D341Med (cell line): ENCODE measurements around the gene CCDC169.
"Not testable (repeated sequence)": the region's sequence is repeated elsewhere in the genome, so short reads cannot be mapped to it uniquely, and the experiment has no call there.

Source experiments
- DNase-seq: peaks from one replicate; pipeline ENCODE4 v3.0.0; 2012; ENCODE audit warnings: low spot score

The CCDC169 gene

GRCh38 chr13:36297366-36298338, at the start of gene CCDC169:
CCDC169 (minus strand) TSS chr13:36297814; CDS start chr13:36297719, 95 bp downstream.
- peak; percentile 82 for DNase-seq

- DNase-seq, result peak; percentile 91
Measured at GRCh38 chr13:36346222-36347083, 48.8 kb upstream of the CCDC169 start, which contains the start of gene SPART. SPART (minus strand) TSS chr13:36346394; CDS start chr13:36335830, 10,564 bp downstream.

- peak; percentile 54 for DNase-seq
Measured at GRCh38 chr13:36345438-36346221, 48.0 kb upstream of the CCDC169 start.

GRCh38 chr13:36344886-36345437, 47.3 kb upstream of the CCDC169 start:
- no peak for DNase-seq

- DNase-seq, result no peak
Measured at GRCh38 chr13:36344173-36344572, 46.6 kb upstream of the CCDC169 start.

- no peak for DNase-seq
Measured at GRCh38 chr13:36343766-36344165, 46.2 kb upstream of the CCDC169 start.

- no peak for DNase-seq
Measured at GRCh38 chr13:36342715-36343114, 45.1 kb upstream of the CCDC169 start.

GRCh38 chr13:36341718-36342117, 44.1 kb upstream of the CCDC169 start:
- no peak for DNase-seq

- DNase-seq, result no peak
Measured at GRCh38 chr13:36339600-36340155, 42.1 kb upstream of the CCDC169 start.

GRCh38 chr13:36337938-36338641, 40.5 kb upstream of the CCDC169 start:
- no peak for DNase-seq

GRCh38 chr13:36332986-36333385, 35.4 kb upstream of the CCDC169 start:
- no peak for DNase-seq

GRCh38 chr13:36332255-36332654, 34.6 kb upstream of the CCDC169 start:
- DNase-seq, result not testable (repeated sequence)

GRCh38 chr13:36331280-36331679, 33.7 kb upstream of the CCDC169 start:
- DNase-seq, result no peak

- no peak for DNase-seq
Measured at GRCh38 chr13:36329361-36329760, 31.7 kb upstream of the CCDC169 start.

- DNase-seq, result no peak
Measured at GRCh38 chr13:36328821-36329220, 31.2 kb upstream of the CCDC169 start.

GRCh38 chr13:36325912-36326311, 28.3 kb upstream of the CCDC169 start:
- no peak for DNase-seq

GRCh38 chr13:36324881-36325280, 27.3 kb upstream of the CCDC169 start:
- DNase-seq, result not testable (repeated sequence)

- DNase-seq, result no peak
Measured at GRCh38 chr13:36323951-36324566, 26.4 kb upstream of the CCDC169 start.

- DNase-seq, result no peak
Measured at GRCh38 chr13:36323408-36323807, 25.8 kb upstream of the CCDC169 start.

- not testable (repeated sequence) for DNase-seq
Measured at GRCh38 chr13:36319793-36320192, 22.2 kb upstream of the CCDC169 start.
